HepG2 (cell line): Measurements from ENCODE around the gene PPP4C. TPM values are rescaled to one million over a fixed set of nuclear protein-coding genes. Genes with fewer than 3 reads are reported as not detected.

Experiments
- AFF4 ChIP-seq: sonication (generic); formaldehyde crosslinking; IDR thresholded peaks from 2 replicates; pipeline ENCODE4 v1.4.0; 2020; ENCODE audit warnings: missing genetic modification reagents
- CERS6 ChIP-seq: sonication (generic); formaldehyde crosslinking; IDR thresholded peaks from 2 replicates; pipeline ENCODE4 v1.5.0; 2020; ENCODE audit warnings: missing genetic modification reagents
- DR1 ChIP-seq: sonication (generic); formaldehyde crosslinking; IDR thresholded peaks from 2 replicates; pipeline ENCODE4 v1.8.0; 2021; ENCODE audit warnings: mild to moderate bottlenecking, missing genetic modification reagents, inconsistent platforms
- ELK4 ChIP-seq: sonication (generic); formaldehyde crosslinking; IDR thresholded peaks from 2 replicates; pipeline ENCODE4 v1.9.0; 2021; ENCODE audit warnings: missing genetic modification reagents, borderline replicate concordance
- GPN1 ChIP-seq: sonication (generic); formaldehyde crosslinking; IDR thresholded peaks from 2 replicates; pipeline ENCODE4 v1.5.1; 2020; ENCODE audit warnings: missing genetic modification reagents, borderline replicate concordance
- HES4 ChIP-seq: sonication (generic); formaldehyde crosslinking; IDR thresholded peaks from 2 replicates; pipeline ENCODE4 v1.9.0; 2021; ENCODE audit warnings: mild to moderate bottlenecking, missing genetic modification reagents, borderline replicate concordance
- JUN ChIP-seq: sonication (generic); formaldehyde crosslinking; IDR thresholded peaks from 2 replicates; pipeline ENCODE4 v1.4.0; 2020; ENCODE audit warnings: mild to moderate bottlenecking, missing genetic modification reagents
- KDM1A ChIP-seq: IDR thresholded peaks from 2 replicates; pipeline ENCODE4 v1.6.1; 2016; ENCODE audit warnings: missing compliant biosample characterization
- KLF12 ChIP-seq: sonication (generic); formaldehyde crosslinking; IDR thresholded peaks from 2 replicates; pipeline ENCODE4 v1.4.0; 2020; ENCODE audit warnings: missing genetic modification reagents, borderline replicate concordance
- MTA1 ChIP-seq: sonication (generic); formaldehyde crosslinking; IDR thresholded peaks from 2 replicates; pipeline ENCODE4 v1.4.0; 2020; ENCODE audit warnings: missing genetic modification reagents, mild to moderate bottlenecking, borderline replicate concordance
- MTA3 ChIP-seq: sonication (generic); formaldehyde crosslinking; IDR thresholded peaks from 2 replicates; pipeline ENCODE4 v1.4.0; 2020; ENCODE audit warnings: missing genetic modification reagents
- NFYB ChIP-seq: sonication (generic); formaldehyde crosslinking; IDR thresholded peaks from 2 replicates; pipeline ENCODE4 v1.4.0; 2020; ENCODE audit warnings: missing genetic modification reagents
- NR1H2 ChIP-seq: sonication (generic); formaldehyde crosslinking; IDR thresholded peaks from 2 replicates; pipeline ENCODE4 v1.8.1; 2022; ENCODE audit warnings: low read depth, missing genetic modification reagents, borderline replicate concordance
- SALL2 ChIP-seq: sonication (generic); formaldehyde crosslinking; IDR thresholded peaks from 2 replicates; pipeline ENCODE4 v1.8.1; 2023; ENCODE audit warnings: mild to moderate bottlenecking, missing genetic modification reagents, inconsistent platforms
- SRSF4 ChIP-seq: fragments of 200-400 bp; formaldehyde crosslinking; IDR thresholded peaks from one replicate; pipeline ENCODE4 v1.6.1; 2018; ENCODE audit warnings: mild to moderate bottlenecking, low read depth, low read length, moderate library complexity; ENCODE audit not compliant: poor library complexity, severe bottlenecking
- THAP11 ChIP-seq: IDR thresholded peaks from 2 replicates; pipeline ENCODE4 v1.6.1; 2016; ENCODE audit warnings: missing biosample characterization, missing genetic modification reagents
- UBTF ChIP-seq: sonication (generic); formaldehyde crosslinking; IDR thresholded peaks from 2 replicates; pipeline ENCODE4 v1.4.0; 2020; ENCODE audit warnings: mild to moderate bottlenecking, missing genetic modification reagents
- ZNF747 ChIP-seq: sonication (generic); formaldehyde crosslinking; IDR thresholded peaks from 2 replicates; pipeline ENCODE4 v1.8.1; 2023; ENCODE audit warnings: missing genetic modification reagents, mild to moderate bottlenecking, borderline replicate concordance
- polyA plus RNA-seq, 8 experiments: library from polyadenylated mRNA; depleted of rRNA in 3 of 8; stranded (reverse) in 7 of 8; unstranded in 1 of 8; fragments of >200 nt; fragmentation: Illumina TruSeq in 4 of 8; extraction: Trizol in 4 of 8; gene quantifications; 2 replicates each; pipeline versions ENCODE4 v1.2.1 to v1.2.3, GENCODE V29; 2011 to 2016; ENCODE audit warnings: low read depth in 4 of 8, missing spikeins in 1 of 8, mixed read lengths in 1 of 8; ENCODE audit not compliant: insufficient read depth in 1 of 8
- total RNA-seq, 5 experiments: library from RNA; depleted of rRNA; stranded (reverse); fragments of >200 nt; fragmentation: Illumina TruSeq; extraction: Trizol; gene quantifications; 2 replicates each; pipeline ENCODE4 v1.2.3, GENCODE V29; 2016; ENCODE audit warnings: low read depth in 1 of 5

PPP4C gene
- total and polyA plus RNA-seq, 2 of the 13 experiments (the other 11 are each of a cell fraction or from before 2014, with no cell fraction given): 176 to 220 TPM

GRCh38 chr16:30113031-30113710, 37.4 kb downstream of the PPP4C start, which contains the start of gene GDPD3 (continued):
- peak; percentile 18 for TF ChIP-seq ZNF747
- TF ChIP-seq NR1H2 (CRISPR knock-in tag): no peak
- TF ChIP-seq SALL2 (CRISPR knock-in tag): no peak
- no peak for TF ChIP-seq SRSF4
- TF ChIP-seq DR1 (CRISPR knock-in tag): no peak
- TF ChIP-seq KDM1A (CRISPR knock-in tag): no peak
- no peak for TF ChIP-seq HES4
- TF ChIP-seq AFF4 (CRISPR knock-in tag): no peak
- no peak for TF ChIP-seq GPN1 (CRISPR knock-in tag)
- no peak for TF ChIP-seq CERS6 (CRISPR knock-in tag)
- TF ChIP-seq THAP11 (CRISPR knock-in tag): no peak
- TF ChIP-seq KLF12: no peak
- TF ChIP-seq NFYB (CRISPR knock-in tag): no peak
- TF ChIP-seq JUN (CRISPR knock-in tag): 0 out of 2 replicates have a peak, but pooled peaks have one; percentile 30
- TF ChIP-seq ELK4 (CRISPR knock-in tag): no peak
- no peak for TF ChIP-seq MTA3 (CRISPR knock-in tag)
- no peak; the same call in 1 of the 2 replicates for TF ChIP-seq UBTF (CRISPR knock-in tag)
- no peak for TF ChIP-seq MTA1 (CRISPR knock-in tag)
